NCI-H2227 treated with DMSO at 0.1 percent for 48 hours (cell line): ENCODE data around the gene C20orf173.
"Not testable (repeated sequence)": the region's sequence is repeated elsewhere in the genome, so short reads cannot be mapped to it uniquely, and the experiment has no call there.

Experiments
- DNase-seq: peaks from one replicate; lab custom pipeline; 2025; lab: John Stamatoyannopoulos, UW

The C20orf173 gene, protein sequence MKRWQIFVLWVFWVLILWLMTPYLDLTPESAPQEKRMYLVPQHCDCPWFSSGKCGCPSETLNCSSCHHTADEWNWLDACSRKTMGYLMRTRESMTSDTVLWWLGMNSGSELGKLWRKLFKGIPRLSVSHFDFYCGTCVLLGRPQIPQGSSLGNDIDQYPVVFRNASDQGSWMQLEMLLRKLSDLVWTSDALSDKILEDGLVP

DNA sequence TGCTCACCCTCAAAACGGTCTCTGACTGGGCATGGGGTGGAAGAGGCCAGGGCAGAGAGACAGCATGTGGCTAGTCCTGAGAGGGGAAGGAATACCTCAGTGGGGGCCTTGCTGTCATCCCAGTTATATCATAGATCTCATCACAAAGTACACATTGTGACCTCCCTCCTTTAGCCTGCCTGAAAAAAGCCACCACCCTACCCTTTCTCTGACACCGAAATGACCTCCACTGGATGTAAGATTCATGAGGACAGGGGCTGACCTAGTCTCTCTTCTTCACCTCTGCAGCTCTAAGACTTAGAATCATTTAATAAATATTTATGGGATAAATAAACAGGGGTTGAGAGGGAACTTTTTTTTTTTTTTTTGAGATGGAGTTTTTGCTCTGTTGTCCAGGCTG, at the start of gene C20orf173:
Gene C20orf173, minus strand, starts transcription at position 101 of the 400 bp plus-strand sequence. CDS start 279 bp downstream, outside the sequence.
- no peak for DNase-seq

DNA sequence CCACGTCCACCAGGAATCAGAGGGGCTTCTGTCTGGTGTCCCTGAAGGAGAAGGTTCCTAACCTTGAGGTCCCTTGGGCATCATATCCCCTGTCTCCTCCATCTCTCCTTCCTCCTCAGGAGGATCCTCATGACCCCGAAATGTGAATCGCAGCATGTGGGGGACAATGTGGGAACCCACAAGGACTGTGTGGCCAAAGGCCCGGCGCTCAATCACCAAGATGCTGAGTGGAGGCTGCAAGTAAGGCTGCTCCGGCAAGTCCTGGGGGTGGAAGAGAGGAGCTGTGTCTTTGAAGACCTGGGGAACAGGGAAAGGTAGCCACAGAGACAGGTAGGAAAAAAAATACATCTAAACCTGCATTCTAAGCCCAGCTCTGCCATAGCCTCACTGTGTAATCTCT, 49.7 kb upstream of the C20orf173 start:
- DNase-seq, result no peak

DNA sequence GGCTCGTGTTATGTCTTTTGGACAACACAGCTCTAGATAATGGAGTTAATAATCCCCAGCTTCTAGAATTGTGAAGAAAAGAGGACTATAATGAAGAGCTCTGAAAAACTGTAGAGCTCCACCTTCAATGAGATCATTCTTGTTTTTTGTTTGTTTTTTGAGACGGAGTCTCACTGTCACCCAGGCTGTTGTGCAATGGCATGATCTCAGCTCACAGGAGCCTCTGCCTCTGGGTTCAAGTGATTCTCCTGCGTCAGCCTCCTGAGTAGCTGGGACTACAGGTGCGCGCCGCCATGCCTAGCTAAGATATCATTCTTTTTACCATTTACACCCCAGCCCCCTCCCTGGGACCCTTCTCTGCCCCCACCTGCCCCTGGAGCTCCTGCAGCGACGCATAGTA, 49.0 kb upstream of the C20orf173 start:
- no peak for DNase-seq

DNA sequence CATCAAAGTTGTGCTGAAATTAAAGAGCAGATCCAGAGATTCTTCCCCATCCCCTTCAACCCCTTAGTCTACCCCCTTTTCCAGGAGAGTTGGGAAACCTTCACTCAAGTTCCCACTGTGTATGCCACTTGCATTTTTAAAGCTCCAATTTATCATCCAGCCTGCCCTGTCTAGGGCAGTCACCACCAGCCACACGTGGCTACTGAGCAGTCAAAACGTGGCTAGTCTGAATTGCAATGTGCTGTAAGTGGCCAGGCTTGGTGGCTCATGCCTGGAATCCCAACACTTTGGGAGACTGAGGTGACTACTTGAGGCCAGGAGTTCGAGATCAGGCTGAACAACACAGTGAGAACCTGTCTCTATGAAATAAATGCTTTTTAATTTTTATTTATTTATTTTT, 47.4 kb upstream of the C20orf173 start:
- DNase-seq, result no peak

DNA sequence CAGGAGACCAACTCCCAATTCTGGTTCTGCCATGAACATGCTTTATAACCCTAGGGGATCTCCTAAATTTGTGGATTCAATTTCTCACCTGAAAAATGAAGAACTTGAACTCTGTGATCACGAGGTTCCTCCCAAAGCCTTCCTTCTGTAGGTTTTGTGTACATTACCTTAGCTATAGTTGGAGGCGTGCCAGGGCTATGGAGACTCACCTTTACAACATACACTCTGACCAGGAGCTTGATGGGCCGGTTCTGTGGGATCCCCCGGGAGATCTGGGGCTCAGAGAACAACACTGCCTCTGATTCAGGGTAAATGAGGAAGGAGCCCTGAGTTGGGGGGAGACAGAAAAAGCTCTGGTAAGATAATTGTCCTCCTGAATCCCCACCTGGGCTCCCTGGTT, 46.5 kb upstream of the C20orf173 start:
- DNase-seq, result no peak

DNA sequence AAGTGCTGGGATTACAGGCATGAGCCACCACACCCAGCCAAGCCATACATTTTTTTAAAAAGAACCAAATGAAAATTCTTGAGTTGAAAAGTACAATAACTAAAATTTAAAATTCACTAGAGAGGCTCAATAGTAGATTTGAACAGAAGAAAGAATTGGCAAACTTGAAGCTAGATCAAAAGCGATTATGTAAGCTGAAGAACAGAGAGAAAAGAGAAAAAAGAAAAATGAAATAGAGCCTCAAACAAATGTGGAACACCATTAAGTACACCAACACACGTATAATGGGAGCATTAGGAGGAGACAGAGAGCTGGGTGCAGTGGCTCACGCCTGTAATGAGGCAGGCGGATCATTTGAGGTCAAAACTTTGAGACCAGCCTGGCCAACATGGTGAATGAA, 43.4 kb upstream of the C20orf173 start:
- no peak for DNase-seq

DNA sequence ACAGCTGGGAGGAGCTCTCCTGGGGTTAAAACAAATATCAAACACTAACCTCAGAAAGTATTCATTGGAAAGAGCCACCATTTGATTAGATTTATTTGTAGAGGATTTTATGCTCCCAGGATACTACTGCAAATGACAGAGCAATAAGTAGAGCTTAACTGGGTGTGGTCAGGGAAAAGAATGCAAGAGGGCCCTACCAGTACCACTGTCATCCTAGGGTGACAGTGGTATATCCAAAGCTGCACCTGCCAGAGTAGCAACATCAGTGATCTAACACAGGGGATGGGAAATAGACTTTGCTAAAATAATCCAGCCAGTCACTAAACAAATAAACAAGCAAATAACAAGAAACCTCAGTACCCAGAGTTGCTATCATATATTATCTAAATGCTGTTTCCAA, 42.1 kb upstream of the C20orf173 start:
- DNase-seq, result no peak

DNA sequence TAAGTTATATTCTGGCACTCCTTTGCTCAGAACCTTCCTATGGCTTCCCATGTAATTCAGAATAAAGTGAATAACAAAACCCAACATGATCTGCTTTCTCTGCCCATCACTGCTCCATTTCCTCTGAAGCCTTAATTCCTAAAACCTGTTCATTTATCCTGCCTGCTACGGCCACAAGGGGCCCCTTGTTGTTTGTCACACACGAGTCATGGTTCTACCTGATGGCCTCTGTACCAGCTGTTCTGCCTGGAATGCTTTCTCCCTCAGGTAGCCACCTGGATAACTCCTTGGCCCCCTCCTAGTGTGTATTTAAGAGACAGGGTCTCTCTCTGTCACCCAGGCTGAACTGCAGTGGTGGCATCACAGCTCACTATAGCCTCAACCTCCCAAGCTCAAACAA, 39.2 kb upstream of the C20orf173 start:
- no peak for DNase-seq

DNA sequence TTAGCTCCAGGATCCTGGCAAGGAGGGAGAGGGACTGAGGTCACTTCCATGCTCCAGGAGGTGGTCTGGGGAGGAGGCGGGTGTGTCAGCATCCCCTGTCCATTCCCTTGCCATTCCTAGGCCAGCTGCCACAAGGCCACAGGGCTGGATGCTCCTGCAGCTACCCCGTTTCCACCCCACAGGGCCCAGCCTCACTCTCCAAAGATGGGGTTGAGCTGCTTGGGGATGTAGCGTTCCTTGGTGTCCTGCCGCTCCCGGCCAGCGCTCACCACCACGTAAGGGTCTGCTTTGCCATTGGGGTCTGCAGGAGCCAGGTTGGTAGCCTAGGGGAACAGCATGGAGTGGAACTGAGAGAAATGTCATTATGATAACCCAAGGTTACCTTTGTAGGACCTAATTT, 35.5 kb upstream of the C20orf173 start:
- no peak for DNase-seq

DNA sequence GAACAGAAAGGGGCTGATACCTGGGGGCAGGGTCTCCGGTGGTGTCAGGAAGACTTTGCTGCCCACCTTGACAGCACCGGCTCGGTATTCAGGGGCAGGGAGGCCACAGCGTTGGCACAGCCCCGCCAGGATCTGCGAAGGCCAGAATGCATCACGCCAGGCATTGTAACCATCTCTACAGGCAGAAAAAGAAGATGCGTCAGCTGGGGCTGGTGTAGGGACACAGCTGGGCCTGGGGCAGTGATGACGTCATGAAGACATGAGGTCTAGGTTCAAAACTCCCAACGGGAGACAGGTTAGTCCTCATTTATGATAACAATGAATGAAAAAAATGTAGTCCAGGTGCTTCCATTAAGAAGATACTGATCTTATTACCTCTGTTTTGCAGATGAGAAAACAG, 34.4 kb upstream of the C20orf173 start:
- no peak for DNase-seq

DNA sequence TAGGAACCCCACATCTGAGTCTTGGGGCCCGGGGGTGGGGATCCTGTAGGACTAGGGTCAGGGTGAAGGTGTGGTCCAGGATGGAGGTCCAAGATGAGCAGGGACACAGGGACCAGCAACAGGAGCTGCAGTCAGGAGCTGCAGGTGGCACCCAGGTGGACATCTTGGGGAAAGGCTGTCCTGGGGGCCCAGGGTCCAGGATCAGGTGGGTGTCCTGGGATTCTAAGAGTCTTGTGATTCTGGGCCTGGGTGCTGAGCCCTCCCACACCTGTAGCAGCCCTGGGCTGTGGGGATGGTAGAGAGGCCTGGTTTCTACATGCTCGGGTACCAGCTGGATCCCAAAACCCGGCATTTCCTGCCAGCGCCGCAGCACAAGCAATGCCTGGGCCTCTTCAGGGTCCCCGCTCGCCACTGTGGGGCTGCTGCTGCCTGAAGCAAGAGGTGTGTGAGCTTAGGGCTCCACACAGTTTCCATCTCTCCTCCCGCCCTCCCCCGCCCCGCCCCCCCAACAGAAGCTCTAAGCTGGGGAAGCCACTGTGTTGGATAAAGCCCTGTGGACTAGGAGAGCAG, 33.2 kb upstream of the C20orf173 start:
- DNase-seq, result no peak

DNA sequence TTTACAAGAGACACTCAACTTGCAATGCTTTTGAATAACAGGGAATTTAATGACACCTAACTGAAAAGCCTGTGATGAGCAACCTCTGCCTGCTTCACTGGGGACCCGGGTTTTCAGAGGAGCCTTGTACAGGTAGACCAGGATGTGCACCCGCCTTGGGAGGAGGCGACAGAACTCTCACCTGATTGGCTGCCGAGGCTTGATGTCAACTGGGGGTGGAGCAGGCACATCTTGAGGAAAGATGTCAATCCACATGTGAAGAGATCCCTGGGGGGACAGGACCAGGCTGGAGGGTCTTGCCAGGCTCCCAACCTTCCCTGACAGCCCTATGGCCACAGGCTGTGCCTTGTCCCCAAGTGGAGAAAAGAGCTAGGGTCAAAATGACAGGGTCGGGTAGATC, 32.2 kb upstream of the C20orf173 start:
- DNase-seq, result no peak

DNA sequence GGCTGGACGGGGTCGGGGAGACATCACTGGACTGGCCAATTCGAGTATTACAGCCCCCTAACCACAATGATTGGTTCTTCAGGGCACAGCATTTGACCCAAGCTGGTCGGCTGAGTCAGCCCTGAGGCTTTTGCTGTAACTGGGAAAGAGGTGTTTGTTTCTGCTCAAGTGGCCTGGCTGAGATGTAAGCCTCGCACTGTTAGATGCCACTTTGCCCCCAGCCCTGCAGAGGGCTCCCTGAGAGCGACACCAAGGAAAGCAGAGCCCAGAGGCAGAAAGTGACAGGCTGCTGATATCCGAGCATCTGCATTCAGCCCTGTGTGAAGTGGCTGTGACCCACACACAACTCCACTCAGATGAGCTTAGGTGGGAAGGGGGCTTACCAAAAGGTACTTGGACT, 31.8 kb upstream of the C20orf173 start:
- peak; percentile 11 for DNase-seq

DNA sequence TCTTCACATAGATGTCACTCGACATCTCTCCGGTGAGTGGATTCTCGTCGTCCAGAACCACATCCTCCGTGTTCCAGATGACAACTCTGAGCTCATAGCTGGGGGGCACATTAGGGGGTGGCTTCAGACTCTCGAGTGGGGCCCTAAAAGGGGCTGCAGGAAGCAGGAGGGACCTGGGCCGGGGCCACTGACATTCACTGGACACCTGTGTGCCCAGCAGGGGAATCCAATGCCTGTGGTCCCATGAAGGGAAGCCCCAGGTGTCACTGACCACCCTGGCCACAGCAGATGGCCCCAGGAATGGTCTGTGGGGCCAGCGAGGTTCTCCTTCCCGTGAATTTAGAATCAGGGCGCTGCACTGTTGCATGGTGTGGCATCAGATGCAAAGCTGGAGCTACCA, 31.1 kb upstream of the C20orf173 start:
- no peak for DNase-seq

DNA sequence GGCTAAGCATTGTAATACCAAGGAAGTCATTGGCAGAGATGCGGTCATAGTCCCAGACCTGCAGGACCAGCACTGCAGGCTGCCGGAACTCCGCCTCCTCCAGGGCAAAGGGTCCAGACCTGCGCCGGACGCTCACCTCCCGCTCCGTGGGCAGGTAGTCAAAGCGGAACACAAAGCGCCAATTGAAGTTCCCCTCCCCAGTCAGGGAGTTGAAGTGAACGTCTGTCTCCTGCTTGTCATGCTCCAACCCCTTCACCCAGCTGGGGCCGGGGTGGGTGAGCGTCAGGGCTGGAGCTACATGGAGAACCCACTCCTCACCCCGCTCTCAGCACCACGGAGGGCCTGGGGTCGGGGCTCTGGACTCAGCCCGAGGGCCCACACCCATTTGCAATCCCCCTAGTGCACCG, 30.7 kb upstream of the C20orf173 start:
- DNase-seq, result no peak

DNA sequence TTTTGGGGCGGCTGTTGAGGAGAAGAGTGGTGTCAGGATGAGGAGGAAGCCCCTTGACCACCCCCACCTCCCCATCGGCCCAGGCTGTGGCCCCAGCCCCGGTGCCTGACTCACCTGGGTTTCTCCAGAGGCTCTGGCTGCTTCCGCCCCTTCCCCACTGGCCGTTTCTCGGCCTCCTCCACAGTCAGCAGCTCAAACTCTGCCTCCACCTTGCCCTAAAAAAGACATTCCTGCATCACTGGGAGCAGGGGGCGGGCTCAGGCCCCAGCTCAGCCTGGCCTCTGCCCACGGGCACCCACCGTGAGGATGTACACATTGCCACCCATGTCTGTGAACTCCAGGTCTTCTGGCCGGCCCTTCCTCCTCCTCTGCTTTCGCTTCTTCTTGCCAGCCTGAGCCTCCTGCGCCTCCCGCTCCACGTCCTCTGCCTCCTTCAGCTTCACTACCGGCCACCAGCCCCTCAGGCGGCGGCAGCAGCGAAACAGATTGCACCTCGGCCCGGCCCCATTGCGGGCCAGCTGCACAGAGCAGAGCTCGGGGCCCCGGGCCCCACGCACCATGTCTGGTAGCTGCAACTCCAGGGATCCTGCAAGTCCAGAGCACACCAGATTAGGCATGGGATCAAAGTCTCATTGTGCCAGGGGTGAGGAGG, 29.7 kb upstream of the C20orf173 start:
- no peak for DNase-seq

DNA sequence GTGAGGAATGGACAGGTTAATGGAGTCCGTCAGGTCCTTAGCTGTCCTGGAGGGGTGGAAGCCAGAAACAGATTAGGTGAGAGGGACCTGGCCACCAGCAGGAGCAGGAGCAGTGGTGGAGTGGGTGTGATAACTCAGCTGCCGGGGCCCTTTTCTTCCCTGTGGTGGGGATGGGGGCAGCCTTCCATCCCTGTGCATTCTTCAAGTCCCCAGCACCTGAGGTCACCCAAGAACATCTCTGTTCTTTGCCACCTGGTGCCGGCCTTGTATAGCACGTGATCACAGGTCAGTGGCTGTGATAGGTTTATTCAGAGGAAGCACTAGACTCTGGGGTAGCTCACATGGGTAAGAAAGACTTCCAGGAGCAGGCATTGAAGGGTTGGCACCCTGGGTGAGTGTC, 29.0 kb upstream of the C20orf173 start:
- no peak for DNase-seq

DNA sequence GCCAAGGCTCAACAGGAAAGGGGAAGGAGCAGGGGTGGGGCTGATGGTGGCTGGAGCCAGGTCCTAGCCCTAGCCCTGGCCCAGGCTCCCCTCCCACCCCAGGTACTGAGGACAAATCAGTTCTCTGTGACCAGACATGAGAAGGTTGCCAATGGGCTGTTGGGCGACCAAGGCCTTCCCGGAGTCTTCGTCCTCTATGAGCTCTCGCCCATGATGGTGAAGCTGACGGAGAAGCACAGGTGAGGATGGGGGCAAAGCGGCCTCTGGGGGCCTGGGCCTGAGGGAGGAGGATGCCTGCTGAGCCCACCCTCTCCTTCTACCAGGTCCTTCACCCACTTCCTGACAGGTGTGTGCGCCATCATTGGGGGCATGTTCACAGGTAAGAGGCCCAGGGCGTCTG, 27.4 kb upstream of the C20orf173 start:
- DNase-seq, result no peak

DNA sequence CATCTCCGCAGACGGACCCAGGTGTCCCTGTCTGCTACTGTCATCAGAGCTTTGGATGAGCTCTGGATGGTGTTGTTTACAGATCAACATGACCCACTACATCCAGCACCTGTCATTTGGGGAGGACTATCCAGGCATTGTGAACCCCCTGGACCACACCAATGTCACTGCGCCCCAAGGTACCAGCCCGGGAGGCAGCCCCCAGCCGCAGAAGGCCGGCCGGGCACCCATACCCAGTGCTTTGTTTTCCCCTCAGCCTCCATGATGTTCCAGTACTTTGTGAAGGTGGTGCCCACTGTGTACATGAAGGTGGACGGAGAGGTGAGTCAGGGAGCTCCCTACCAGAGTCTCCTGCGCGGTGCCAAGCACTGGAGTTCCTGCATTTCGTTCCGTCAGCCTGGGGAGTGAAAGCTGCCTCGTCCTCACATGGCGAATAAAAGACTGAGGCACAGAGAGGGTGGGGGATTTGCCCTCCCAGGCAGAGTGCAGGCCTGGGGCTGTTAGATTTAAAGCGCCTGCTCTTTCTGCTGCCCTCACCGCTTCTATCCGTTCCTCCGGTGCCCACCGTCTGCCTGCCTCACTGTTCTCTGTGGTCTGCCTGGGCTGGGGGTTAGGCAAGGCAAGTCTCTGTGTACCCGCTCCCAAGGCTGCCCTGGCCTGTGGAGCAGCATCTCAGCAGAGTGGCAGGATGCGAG, 26.6 kb upstream of the C20orf173 start:
- DNase-seq, result no peak

DNA sequence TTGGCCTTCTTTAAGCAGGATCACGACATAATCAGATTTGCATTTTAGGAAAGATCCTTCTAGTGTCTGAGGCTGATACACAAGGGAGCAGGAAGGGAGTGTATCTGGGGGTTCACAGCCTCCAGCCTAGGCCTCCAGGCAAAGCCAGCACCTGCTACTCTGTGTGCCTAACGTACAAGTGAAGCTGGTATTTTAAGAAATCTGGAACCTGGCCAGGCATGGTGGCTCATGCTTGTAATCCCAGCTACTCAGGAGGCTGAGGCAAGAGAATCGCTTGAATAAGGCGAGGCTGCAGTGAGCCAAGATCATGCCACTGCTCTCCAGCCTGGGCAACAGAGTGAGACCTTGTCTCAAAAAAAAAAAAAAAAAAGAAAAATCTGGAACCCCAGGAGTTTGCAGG, 26.0 kb upstream of the C20orf173 start:
- not testable (repeated sequence) for DNase-seq

DNA sequence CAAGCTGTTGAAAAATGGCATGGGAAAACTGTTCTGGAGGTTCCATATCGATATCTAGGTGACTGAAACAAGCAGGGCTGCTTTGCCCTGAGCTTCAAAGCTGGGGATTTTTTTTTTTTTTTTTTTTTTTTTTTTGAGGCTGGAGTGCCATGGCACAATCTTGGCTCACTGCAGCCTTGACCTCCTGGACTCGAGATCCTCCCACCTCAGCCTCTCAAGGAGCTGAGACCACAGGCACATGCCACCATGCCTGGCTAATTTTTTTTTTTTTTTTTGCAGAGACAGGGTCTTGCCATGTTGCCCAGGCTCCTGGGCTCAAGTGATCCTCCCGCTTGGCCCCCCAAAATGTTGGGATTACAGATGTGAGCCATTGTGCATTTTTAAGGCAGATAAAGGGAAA, 23.5 kb upstream of the C20orf173 start:
- no peak for DNase-seq

DNA sequence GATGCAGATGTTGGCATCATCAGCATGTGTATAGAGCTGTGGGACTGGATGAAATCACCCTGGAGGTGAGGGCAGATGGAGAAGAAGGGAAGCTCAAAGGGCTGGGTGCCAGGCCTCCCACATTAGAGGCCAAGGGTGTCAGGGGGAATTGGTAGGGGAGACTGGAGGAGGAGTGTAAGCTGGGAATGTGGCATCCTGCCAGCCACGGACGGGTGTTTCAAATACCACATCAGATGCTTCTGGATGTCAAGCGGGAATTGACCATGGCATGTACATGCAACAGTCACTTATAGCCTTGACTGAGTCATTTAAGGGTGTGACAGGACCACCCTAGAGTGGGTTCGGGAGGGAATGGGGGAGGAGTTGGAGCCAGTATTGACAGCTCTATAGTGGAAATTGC, 22.1 kb upstream of the C20orf173 start:
- DNase-seq, result no peak

DNA sequence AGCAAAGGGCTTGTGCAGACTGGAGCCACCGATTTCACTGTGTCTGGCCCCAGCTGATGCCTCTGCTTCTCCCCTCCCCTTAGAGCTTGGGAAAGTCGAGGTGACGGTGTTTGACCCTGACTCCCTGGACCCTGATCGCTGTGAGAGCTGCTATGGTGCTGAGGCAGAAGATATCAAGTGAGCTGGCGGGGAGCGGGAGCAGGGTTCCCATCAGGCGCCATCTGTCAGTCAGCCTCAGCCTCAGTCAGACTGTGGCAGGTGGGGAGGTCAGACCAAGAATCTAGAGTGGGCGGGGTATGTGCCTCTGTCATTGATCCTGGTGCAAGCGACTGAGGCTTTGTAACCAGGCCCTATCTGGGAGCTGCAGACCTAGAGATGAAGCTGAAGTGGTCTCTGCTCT, 17.9 kb upstream of the C20orf173 start:
- DNase-seq, result no peak
